ENCODE data around the gene LRRC7.

LRRC7 gene

DNA sequence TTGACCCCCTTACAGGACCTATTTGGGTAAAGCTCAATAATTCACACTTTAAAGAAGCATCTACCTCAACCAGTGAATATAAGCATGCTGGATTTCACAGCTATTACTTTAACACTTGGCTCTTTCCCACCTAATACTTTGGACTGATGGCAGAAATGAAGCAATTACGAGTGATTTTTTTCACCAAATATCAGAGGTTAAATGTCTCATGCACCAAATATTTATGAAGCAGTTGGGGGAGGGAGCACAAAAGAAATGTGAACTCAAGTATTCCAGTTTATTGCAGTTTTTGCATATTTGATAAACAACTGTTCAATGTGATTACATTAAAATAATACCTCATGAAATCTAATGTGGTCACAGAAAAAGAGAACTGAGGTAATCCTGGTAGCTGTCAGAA is 223.6 kb downstream of the LRRC7 start:
- TF ChIP-seq, protein P1, sequence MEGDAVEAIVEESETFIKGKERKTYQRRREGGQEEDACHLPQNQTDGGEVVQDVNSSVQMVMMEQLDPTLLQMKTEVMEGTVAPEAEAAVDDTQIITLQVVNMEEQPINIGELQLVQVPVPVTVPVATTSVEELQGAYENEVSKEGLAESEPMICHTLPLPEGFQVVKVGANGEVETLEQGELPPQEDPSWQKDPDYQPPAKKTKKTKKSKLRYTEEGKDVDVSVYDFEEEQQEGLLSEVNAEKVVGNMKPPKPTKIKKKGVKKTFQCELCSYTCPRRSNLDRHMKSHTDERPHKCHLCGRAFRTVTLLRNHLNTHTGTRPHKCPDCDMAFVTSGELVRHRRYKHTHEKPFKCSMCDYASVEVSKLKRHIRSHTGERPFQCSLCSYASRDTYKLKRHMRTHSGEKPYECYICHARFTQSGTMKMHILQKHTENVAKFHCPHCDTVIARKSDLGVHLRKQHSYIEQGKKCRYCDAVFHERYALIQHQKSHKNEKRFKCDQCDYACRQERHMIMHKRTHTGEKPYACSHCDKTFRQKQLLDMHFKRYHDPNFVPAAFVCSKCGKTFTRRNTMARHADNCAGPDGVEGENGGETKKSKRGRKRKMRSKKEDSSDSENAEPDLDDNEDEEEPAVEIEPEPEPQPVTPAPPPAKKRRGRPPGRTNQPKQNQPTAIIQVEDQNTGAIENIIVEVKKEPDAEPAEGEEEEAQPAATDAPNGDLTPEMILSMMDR (conservative IDR thresholded peaks at IDR 0.05), result no peak
- no peak overlapping the region for H3K27ac ChIP-seq

DNA sequence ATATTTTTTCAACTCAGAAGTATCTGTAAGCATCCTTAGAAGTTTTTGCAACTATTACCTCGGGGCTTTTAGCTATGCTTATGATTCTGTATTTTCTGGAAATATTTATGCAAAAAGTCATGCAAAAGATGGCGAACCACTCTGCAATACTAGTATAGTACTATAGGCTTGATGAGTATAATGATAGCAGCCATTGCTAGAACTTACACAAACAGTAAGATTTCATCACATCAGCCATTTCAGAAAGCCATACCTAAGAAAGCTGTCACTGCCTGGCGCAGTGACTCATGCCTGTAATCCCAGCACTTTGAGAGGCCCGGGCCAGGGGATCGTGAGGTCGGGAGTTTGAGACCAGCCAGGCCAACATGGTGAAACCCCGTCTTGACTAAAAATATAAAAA is 227.1 kb downstream of the LRRC7 start:
- TF ChIP-seq, protein P1 (conservative IDR thresholded peaks at IDR 0.05), result no peak
- no peak overlapping the region for H3K27ac ChIP-seq

DNA sequence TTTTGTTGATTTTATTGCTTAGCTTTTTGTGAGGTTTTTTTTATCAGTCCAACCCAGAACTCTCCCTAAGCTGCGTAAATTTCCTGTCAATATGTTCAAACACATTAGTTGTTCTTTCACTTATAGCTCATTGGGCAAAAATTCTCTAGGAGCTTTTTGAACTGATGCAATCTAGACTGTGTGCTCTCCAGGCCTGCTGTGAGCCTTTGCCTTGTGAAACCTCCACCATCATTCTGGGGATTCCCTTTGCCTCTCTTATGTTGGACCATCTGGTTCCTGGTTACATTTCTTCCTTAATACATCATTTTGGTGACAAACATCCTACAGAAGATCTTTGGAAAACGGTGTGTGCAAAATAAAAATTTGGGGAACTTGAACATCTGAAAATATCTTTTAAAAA is 247.2 kb downstream of the LRRC7 start:
- TF ChIP-seq, protein P1 (conservative IDR thresholded peaks at IDR 0.05), result no peak
- no peak overlapping the region for H3K27ac ChIP-seq

DNA sequence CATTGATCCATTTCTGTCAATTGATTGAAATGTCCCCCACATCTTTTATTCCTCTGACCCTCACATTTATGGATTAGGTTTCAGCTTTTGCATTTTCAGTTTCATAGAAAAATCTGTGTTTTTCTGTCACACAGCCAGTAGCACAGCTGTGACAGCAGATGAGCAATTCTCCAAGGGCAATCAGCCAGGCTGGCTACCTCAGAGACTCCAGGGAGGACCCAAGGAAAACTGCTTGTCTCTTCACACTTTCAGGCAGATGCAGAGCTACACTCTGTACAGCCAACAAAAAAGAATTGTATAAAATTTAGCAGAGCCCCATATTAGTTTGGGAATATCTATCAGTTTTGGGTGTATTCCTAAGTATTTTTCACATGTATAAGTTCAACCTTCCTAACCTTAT is 257.2 kb downstream of the LRRC7 start:
- no peak overlapping the region for H3K27ac ChIP-seq
- TF ChIP-seq, protein P1 (conservative IDR thresholded peaks at IDR 0.05), result no peak

DNA sequence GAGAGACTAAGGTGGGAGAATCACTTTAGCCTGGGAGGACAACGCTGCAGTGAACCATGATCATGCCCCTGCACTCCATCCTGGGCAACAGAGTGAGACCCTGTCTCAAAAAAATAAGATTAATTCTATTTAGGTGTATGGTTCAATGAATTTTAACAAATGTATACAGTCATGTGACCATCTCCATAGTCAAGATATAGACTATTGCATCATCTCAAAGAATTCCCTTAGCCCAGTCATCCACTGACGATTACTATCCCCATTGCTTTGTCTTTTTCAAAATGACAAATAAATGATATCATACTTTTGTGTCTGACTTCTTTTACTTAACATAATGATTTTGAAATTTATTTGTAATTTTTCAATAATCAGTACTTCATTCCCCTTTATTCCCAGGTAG is 260.0 kb downstream of the LRRC7 start:
- TF ChIP-seq, protein P1 (conservative IDR thresholded peaks at IDR 0.05), result no peak
- H3K27ac ChIP-seq, result no peak overlapping the region

DNA sequence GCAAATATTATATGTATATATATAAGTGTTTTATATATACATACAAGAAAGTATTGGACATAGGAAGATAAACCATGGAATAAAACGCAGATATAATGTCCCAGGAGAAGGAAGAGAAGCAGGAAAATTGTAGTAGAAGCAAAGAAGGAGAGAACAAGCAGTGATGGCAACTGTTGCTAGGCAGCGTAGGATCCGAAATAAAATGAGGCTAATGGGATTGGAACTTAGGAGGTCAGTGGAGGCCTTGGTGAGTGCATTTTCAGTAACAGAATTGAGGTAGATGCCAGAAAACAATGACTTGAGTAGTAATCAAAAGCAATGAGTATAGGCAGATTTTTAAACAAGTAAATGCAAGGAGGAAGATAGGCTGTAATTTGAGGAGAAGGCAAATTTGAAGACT is 265.8 kb downstream of the LRRC7 start:
- TF ChIP-seq, protein P1 (conservative IDR thresholded peaks at IDR 0.05), result no peak
- H3K27ac ChIP-seq, result no peak overlapping the region

DNA sequence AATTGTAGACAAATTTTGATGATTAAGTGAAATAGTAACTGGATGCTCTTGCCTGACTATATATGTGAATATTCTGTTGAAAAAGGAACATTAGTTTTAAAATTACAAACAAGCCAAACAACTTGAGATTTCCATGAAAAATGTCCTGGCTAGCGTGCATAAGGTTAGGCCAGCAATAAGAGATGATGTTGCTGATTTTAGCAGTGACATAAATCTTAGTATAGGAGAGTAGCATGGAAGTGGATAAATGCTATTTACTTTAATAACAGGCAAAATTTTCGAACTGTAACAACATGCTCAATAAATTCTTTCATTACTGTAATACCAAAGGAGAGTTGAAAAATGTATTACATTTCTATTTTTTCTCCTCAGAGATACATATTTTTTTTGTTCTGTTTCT is 266.6 kb downstream of the LRRC7 start:
- TF ChIP-seq, protein P1 (conservative IDR thresholded peaks at IDR 0.05), result no peak

DNA sequence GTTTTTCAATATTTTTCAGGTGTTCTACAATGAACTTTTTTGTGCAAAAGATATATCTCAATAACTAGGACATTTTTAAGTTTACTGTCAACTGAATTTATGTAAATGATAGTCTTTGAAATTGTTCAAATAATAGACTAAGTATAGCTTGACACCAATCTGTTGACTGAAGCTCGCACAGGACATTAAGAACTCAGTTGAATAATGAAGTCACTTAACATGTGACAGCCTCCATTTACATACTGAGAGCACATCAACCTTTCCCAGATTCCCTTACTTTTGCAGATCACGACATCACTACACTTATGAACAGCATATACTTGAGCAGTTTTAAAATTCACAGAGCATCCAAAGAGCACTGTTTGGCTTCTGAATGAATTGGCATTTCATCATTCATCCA is 268.2 kb downstream of the LRRC7 start:
- H3K27ac ChIP-seq, result no peak overlapping the region
- TF ChIP-seq, protein P1 (conservative IDR thresholded peaks at IDR 0.05), result no peak

More for the DNA sequence above, 266.6 kb downstream of the LRRC7 start:
- no peak overlapping the region for H3K27ac ChIP-seq
